ENCODE measurements around the gene IL1R2. TPM values are rescaled to one million over a fixed set of nuclear protein-coding genes. Genes with fewer than 3 reads are reported as not detected.

Gene IL1R2
- polyA plus RNA-seq, 1 experiment, result not detected

- TF ChIP-seq, protein P1, sequence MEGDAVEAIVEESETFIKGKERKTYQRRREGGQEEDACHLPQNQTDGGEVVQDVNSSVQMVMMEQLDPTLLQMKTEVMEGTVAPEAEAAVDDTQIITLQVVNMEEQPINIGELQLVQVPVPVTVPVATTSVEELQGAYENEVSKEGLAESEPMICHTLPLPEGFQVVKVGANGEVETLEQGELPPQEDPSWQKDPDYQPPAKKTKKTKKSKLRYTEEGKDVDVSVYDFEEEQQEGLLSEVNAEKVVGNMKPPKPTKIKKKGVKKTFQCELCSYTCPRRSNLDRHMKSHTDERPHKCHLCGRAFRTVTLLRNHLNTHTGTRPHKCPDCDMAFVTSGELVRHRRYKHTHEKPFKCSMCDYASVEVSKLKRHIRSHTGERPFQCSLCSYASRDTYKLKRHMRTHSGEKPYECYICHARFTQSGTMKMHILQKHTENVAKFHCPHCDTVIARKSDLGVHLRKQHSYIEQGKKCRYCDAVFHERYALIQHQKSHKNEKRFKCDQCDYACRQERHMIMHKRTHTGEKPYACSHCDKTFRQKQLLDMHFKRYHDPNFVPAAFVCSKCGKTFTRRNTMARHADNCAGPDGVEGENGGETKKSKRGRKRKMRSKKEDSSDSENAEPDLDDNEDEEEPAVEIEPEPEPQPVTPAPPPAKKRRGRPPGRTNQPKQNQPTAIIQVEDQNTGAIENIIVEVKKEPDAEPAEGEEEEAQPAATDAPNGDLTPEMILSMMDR (IDR thresholded peaks at IDR 0.05; ENCODE audit: insufficient read depth, low read depth, low read length), result no peak
- DNase-seq (ENCODE audit: low read depth), result no peak
- POLR2A ChIA-PET, result interaction anchor here (0.7 kb wide), 1 partner anchor 668 kb away, joined by 3 read pairs; no protein-coding TSS in a partner anchor
- no peaks in the 10 kb centered on the region for H3K36me3 ChIP-seq (ENCODE audit: control insufficient read depth, insufficient read depth, low read length)
- H3K27me3 ChIP-seq (ENCODE audit: control insufficient read depth, insufficient read depth, low read length), result no peaks in the 10 kb centered on the region
- no peak overlapping the region for H3K4me3 ChIP-seq (ENCODE audit: low read depth, low read length)
- CTCF ChIA-PET, result interaction anchor here (0.5 kb wide), 1 partner anchor 67 kb away, joined by 3 read pairs; no protein-coding TSS in a partner anchor
These were observed 42.5 kb upstream of the IL1R2 start for GRCh38 chr2:101949304-101949703.

DNA sequence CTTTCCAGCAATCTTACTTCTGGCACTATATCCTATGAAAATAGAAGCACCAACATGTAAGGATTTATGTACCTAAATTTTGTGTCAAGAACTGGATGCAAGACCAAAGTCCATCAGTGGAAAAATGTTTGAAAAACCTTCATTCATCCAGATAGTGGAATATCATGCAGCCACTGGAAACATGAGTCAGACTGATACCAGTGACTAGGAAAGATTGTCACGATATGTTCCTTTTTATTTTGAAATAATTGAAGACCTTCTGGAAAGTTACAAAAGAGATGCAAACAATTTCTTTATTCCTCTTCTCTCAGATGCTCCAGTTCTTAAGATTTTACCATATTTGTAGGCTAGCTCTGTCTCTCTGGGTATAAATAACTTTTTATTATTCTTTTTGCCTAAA is 40.5 kb upstream of the IL1R2 start:
- Histone ChIP-seq H3K27me3 (ENCODE audit: control insufficient read depth, insufficient read depth, low read length) (no peaks in the 10 kb centered on the region), H3K4me3 (ENCODE audit: low read depth, low read length) (no peak overlapping the region), H3K36me3 (ENCODE audit: control insufficient read depth, insufficient read depth, low read length) (no peaks in the 10 kb centered on the region)
- ChIA-PET POLR2A (interaction anchor here (0.6 kb wide), 1 partner anchor 870 kb away, joined by 7 read pairs; no protein-coding TSS in a partner anchor), CTCF (no interaction called here)
- TF ChIP-seq, protein P1 (IDR thresholded peaks at IDR 0.05; ENCODE audit: insufficient read depth, low read depth, low read length), result no peak
- DNase-seq (ENCODE audit: low read depth), result no peak

DNA sequence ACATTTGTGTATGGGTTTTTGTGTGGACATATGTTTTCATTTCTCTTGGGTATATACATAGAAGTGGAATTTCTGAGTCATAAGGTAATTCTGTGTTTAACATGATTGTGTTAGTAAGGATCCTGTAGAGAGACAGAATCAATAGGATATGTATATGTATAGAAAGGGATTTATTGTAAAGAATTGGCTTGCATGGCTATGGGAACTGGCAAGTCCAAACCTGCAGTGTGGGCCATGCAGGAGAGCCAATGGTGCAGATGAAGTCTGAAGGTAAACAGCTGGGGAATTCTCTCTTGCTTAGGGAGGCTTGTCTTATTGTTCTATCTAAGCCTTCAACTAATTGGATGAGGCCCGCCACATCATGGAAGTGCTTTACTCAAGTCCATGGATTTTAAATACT is 39.2 kb upstream of the IL1R2 start:
- H3K36me3 ChIP-seq (ENCODE audit: control insufficient read depth, insufficient read depth, low read length), result no peaks in the 10 kb centered on the region
- no peaks in the 10 kb centered on the region for H3K27me3 ChIP-seq (ENCODE audit: control insufficient read depth, insufficient read depth, low read length)
- DNase-seq (ENCODE audit: low read depth), result no peak
- TF ChIP-seq, protein P1 (IDR thresholded peaks at IDR 0.05; ENCODE audit: insufficient read depth, low read depth, low read length), result no peak
- ChIA-PET CTCF (no interaction called here), POLR2A (no interaction called here)
- H3K4me3 ChIP-seq (ENCODE audit: low read depth, low read length), result no peak overlapping the region

GRCh38 chr2:101956465-101957438 is 35.0 kb upstream of the IL1R2 start:
- ChIA-PET CTCF (interaction anchor here (0.8 to 1.2 kb wide), 2 partner anchors 9 to 12 kb away, joined by 3 read pairs; no protein-coding TSS in a partner anchor), POLR2A (no interaction called here)
- TF ChIP-seq, protein P1 (IDR thresholded peaks at IDR 0.05; ENCODE audit: insufficient read depth, low read depth, low read length), result no peak
- Histone ChIP-seq H3K36me3 (ENCODE audit: control insufficient read depth, insufficient read depth, low read length) (no peaks in the 10 kb centered on the region), H3K4me3 (ENCODE audit: low read depth, low read length) (no peak overlapping the region), H3K27me3 (ENCODE audit: control insufficient read depth, insufficient read depth, low read length) (no peaks in the 10 kb centered on the region)
- no peak for DNase-seq (ENCODE audit: low read depth)

GRCh38 chr2:101958061-101958460 is 33.7 kb upstream of the IL1R2 start:
- Histone ChIP-seq H3K36me3 (ENCODE audit: control insufficient read depth, insufficient read depth, low read length) (no peaks in the 10 kb centered on the region), H3K27me3 (ENCODE audit: control insufficient read depth, insufficient read depth, low read length) (no peaks in the 10 kb centered on the region), H3K4me3 (ENCODE audit: low read depth, low read length) (no peak overlapping the region)
- CTCF ChIA-PET, result no interaction called here
- TF ChIP-seq, protein P1 (IDR thresholded peaks at IDR 0.05; ENCODE audit: insufficient read depth, low read depth, low read length), result no peak
- POLR2A ChIA-PET, result no interaction called here
- DNase-seq (ENCODE audit: low read depth), result no peak
